Neural cell (in vitro differentiated cells): ENCODE data around the gene RABGAP1L.

Experiments
- EP300 ChIP-seq: fragments of 450-650 bp; conservative IDR thresholded peaks from 2 replicates; pipeline ENCODE4 v1.6.1; 2014; ENCODE audit warnings: antibody characterized with exemption, mild to moderate bottlenecking, moderate library complexity; ENCODE audit not compliant: poor library complexity, severe bottlenecking
- EZH2 ChIP-seq: fragments of 200-600, 300-800 bp; shearing (Covaris generic), sonication (generic); IDR thresholded peaks from 2 replicates; pipeline ENCODE4 v1.6.1; 2014; ENCODE audit warnings: antibody characterized with exemption, low read length, borderline replicate concordance, mild to moderate bottlenecking; ENCODE audit not compliant: insufficient read depth, poor library complexity, severe bottlenecking
- POLR2AphosphoS5 ChIP-seq: IDR thresholded peaks from 2 replicates; pipeline ENCODE4 v1.6.1; 2012
- RAD21 ChIP-seq: fragments of 450-650 bp; conservative IDR thresholded peaks from 2 replicates; pipeline ENCODE4 v1.6.1; 2014; ENCODE audit warnings: antibody characterized with exemption, mild to moderate bottlenecking, moderate library complexity
- SMC3 ChIP-seq: fragments of 450-650 bp; conservative IDR thresholded peaks from 2 replicates; pipeline ENCODE4 v1.6.1; 2014; ENCODE audit warnings: antibody characterized with exemption, mild to moderate bottlenecking, moderate library complexity; ENCODE audit not compliant: poor library complexity
- TAF1 ChIP-seq: IDR thresholded peaks from 2 replicates; pipeline ENCODE4 v1.6.1; 2012; ENCODE audit warnings: low read depth
- TF ChIP-seq, protein P1 (sequence below): fragments of 450-650 bp; IDR thresholded peaks from 2 replicates; pipeline ENCODE4 v1.5.1; 2014; ENCODE audit warnings: antibody characterized with exemption, mild to moderate bottlenecking, moderate library complexity; ENCODE audit not compliant: poor library complexity, severe bottlenecking

DNA sequence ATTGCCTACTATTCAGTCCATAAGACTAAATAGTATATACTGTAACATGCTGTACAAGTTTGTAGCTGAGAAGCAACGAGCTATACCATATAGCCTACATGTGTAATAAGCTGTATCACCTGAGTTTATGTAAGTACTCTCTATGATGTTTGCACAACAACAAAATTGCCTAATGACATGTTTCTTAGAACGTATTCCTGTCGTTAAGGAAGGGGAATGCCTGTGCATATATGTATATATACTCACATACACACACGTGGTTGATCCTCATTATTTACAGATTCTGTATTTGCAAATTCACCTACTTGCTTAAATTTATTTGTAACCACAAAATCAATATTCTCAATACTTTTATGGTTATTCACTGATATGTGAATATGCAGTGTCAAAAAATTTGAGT is 504.0 kb downstream of the RABGAP1L start:
- TF ChIP-seq, protein P1, sequence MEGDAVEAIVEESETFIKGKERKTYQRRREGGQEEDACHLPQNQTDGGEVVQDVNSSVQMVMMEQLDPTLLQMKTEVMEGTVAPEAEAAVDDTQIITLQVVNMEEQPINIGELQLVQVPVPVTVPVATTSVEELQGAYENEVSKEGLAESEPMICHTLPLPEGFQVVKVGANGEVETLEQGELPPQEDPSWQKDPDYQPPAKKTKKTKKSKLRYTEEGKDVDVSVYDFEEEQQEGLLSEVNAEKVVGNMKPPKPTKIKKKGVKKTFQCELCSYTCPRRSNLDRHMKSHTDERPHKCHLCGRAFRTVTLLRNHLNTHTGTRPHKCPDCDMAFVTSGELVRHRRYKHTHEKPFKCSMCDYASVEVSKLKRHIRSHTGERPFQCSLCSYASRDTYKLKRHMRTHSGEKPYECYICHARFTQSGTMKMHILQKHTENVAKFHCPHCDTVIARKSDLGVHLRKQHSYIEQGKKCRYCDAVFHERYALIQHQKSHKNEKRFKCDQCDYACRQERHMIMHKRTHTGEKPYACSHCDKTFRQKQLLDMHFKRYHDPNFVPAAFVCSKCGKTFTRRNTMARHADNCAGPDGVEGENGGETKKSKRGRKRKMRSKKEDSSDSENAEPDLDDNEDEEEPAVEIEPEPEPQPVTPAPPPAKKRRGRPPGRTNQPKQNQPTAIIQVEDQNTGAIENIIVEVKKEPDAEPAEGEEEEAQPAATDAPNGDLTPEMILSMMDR, result no peak
- no peak for TF ChIP-seq EP300
- TF ChIP-seq RAD21, result no peak
- TF ChIP-seq SMC3, result no peak
- no peak for TF ChIP-seq POLR2AphosphoS5
- no peak for TF ChIP-seq EZH2
- no peak for TF ChIP-seq TAF1
